Measurements from ENCODE around the gene RGS12.

RGS12 gene

DNA sequence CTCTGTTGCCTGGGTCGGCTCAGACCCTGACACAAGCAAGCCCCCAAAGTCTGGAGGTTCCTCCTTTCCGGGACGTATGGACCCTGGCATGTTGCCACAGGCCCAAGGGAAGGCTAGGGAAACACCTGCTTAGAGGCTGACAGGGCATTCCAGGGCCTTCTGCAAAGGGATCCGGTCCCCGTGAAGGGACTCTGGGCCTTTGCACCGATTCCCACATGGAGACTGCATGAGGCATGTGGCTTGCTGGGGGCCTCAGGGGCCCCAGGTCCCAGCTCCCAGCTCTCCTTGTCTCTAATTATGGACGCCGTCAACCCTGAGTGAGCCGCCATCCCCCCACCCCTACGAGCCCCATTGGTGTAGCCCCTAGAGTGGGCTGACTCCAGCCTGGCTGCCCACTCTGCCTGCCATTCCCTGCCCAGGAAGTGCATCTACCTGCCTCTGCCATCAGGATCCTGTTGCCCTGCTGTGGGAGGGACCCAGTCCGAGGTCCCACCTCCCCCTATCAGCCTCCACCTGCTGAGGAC lies 4.2 kb upstream of the RGS12 start:
- POLR2A ChIA-PET: no interaction called here
- TF ChIP-seq BHLHE40 (IDR thresholded peaks at IDR 0.05; ENCODE audit: borderline replicate concordance) (no peak), CTBP1 (IDR thresholded peaks at IDR 0.05; ENCODE audit: borderline replicate concordance) (no peak), ELF4 (IDR thresholded peaks at IDR 0.05) (no peak), ZNF384 (IDR thresholded peaks at IDR 0.05) (no peak), FOXA1 (IDR thresholded peaks at IDR 0.05) (no peak), TARDBP (IDR thresholded peaks at IDR 0.05) (no peak), ARNT (IDR thresholded peaks at IDR 0.05) (no peak), LEF1 (IDR thresholded peaks at IDR 0.05; ENCODE audit: borderline replicate concordance) (no peak), SP1 (IDR thresholded peaks at IDR 0.05) (no peak), NFRKB (IDR thresholded peaks at IDR 0.05) (no peak), HDGF (IDR thresholded peaks at IDR 0.05; ENCODE audit: borderline replicate concordance) (no peak), L3MBTL2 (conservative IDR thresholded peaks at IDR 0.05) (no peak), FOXK2 (IDR thresholded peaks at IDR 0.05) (no peak), SUZ12 (IDR thresholded peaks at IDR 0.05) (no peak), FOXM1 (IDR thresholded peaks at IDR 0.05; ENCODE audit: borderline replicate concordance) (no peak)
- TF ChIP-seq, protein P1, sequence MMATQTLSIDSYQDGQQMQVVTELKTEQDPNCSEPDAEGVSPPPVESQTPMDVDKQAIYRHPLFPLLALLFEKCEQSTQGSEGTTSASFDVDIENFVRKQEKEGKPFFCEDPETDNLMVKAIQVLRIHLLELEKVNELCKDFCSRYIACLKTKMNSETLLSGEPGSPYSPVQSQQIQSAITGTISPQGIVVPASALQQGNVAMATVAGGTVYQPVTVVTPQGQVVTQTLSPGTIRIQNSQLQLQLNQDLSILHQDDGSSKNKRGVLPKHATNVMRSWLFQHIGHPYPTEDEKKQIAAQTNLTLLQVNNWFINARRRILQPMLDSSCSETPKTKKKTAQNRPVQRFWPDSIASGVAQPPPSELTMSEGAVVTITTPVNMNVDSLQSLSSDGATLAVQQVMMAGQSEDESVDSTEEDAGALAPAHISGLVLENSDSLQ (IDR thresholded peaks at IDR 0.05): no peak
- DNase-seq (ENCODE audit: extremely low spot score): no peak
- CTCF ChIA-PET: no interaction called here

GRCh38 chr4:3290476-3290875 lies 2.3 kb upstream of the RGS12 start:
- TF ChIP-seq SUZ12 (IDR thresholded peaks at IDR 0.05) (no peak), NFRKB (IDR thresholded peaks at IDR 0.05) (no peak), CTBP1 (IDR thresholded peaks at IDR 0.05; ENCODE audit: borderline replicate concordance) (no peak), ELF4 (IDR thresholded peaks at IDR 0.05) (no peak), LEF1 (IDR thresholded peaks at IDR 0.05; ENCODE audit: borderline replicate concordance) (no peak), BHLHE40 (IDR thresholded peaks at IDR 0.05; ENCODE audit: borderline replicate concordance) (no peak), FOXA1 (IDR thresholded peaks at IDR 0.05) (no peak), HDGF (IDR thresholded peaks at IDR 0.05; ENCODE audit: borderline replicate concordance) (no peak), FOXM1 (IDR thresholded peaks at IDR 0.05; ENCODE audit: borderline replicate concordance) (no peak), ARNT (IDR thresholded peaks at IDR 0.05) (no peak), ZNF384 (IDR thresholded peaks at IDR 0.05) (no peak), FOXK2 (IDR thresholded peaks at IDR 0.05) (no peak), TARDBP (IDR thresholded peaks at IDR 0.05) (no peak), L3MBTL2 (conservative IDR thresholded peaks at IDR 0.05) (no peak), SP1 (IDR thresholded peaks at IDR 0.05) (no peak)
- TF ChIP-seq, protein P1 (IDR thresholded peaks at IDR 0.05): no peak
- ChIA-PET POLR2A (interaction anchor here (1.9 kb wide), 1 partner anchor 14 kb away, joined by 6 read pairs; no protein-coding TSS in a partner anchor), CTCF (no interaction called here)

GRCh38 chr4:3290889-3291321 lies 1.9 kb upstream of the RGS12 start:
- ChIA-PET CTCF (no interaction called here), POLR2A (interaction anchor here (1.8 to 1.9 kb wide), 2 partner anchors 13 to 14 kb away, joined by 5 to 6 read pairs; no protein-coding TSS in a partner anchor)
- no peak for TF ChIP-seq FOXA1 (IDR thresholded peaks at IDR 0.05)
- no peak for TF ChIP-seq ELF4 (IDR thresholded peaks at IDR 0.05)
- no peak for TF ChIP-seq ARNT (IDR thresholded peaks at IDR 0.05)
- no peak for TF ChIP-seq SUZ12 (IDR thresholded peaks at IDR 0.05)
- no peak for TF ChIP-seq HDGF (IDR thresholded peaks at IDR 0.05; ENCODE audit: borderline replicate concordance)
- TF ChIP-seq CTBP1 (IDR thresholded peaks at IDR 0.05; ENCODE audit: borderline replicate concordance): no peak
- TF ChIP-seq FOXK2 (IDR thresholded peaks at IDR 0.05): no peak
- TF ChIP-seq BHLHE40 (IDR thresholded peaks at IDR 0.05; ENCODE audit: borderline replicate concordance): no peak
- no peak for TF ChIP-seq LEF1 (IDR thresholded peaks at IDR 0.05; ENCODE audit: borderline replicate concordance)
- TF ChIP-seq, protein P1 (IDR thresholded peaks at IDR 0.05): no peak
- no peak for TF ChIP-seq FOXM1 (IDR thresholded peaks at IDR 0.05; ENCODE audit: borderline replicate concordance)
- TF ChIP-seq NFRKB (IDR thresholded peaks at IDR 0.05): no peak
- TF ChIP-seq TARDBP (IDR thresholded peaks at IDR 0.05): no peak
- DNase-seq (ENCODE audit: extremely low spot score): no peak

More at GRCh38 chr4:3290476-3290875, 2.3 kb upstream of the RGS12 start:
- no peak for DNase-seq (ENCODE audit: extremely low spot score)

DNA sequence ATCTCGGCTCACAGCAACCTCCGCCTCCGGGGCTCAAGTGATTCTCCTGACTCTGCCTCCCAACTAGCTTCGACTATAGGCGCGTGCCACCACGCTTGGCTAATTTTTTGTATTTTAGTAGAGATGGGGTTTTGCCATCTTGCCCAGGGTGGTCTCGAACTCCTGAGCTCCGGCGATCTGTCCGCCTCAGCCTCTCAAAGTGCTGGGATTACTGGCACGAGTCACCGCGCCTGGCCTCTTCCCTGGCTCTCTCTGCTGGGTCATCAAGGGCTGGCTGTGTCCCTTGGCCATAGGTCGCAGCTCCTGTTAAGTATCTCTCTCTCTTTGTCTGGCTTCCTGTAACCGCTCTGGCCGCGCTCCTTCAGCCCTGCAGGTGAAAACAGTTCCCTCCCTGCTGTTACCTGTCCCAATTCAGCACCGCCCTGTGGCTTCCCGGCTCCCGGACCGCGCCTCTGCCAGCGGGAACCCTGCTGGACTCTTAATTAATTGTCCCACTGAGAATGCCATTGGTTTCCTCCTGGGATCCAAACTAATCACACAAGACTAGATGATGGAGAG lies 1.3 kb upstream of the RGS12 start:
- ChIA-PET CTCF (interaction anchor here (0.7 kb wide), 1 partner anchor 27 kb away, joined by 3 read pairs; no protein-coding TSS in a partner anchor), POLR2A (interaction anchor here (1.8 to 1.9 kb wide), 2 partner anchors 13 to 14 kb away, joined by 5 to 6 read pairs; no protein-coding TSS in a partner anchor)
- TF ChIP-seq ARNT (IDR thresholded peaks at IDR 0.05) (no peak), NFRKB (IDR thresholded peaks at IDR 0.05) (no peak), L3MBTL2 (conservative IDR thresholded peaks at IDR 0.05) (no peak), TARDBP (IDR thresholded peaks at IDR 0.05) (no peak), SUZ12 (IDR thresholded peaks at IDR 0.05) (no peak), FOXA1 (IDR thresholded peaks at IDR 0.05) (no peak), HDGF (IDR thresholded peaks at IDR 0.05; ENCODE audit: borderline replicate concordance) (no peak), SP1 (IDR thresholded peaks at IDR 0.05) (no peak), BHLHE40 (IDR thresholded peaks at IDR 0.05; ENCODE audit: borderline replicate concordance) (no peak), ZNF384 (IDR thresholded peaks at IDR 0.05) (no peak), FOXM1 (IDR thresholded peaks at IDR 0.05; ENCODE audit: borderline replicate concordance) (no peak), FOXK2 (IDR thresholded peaks at IDR 0.05) (no peak), CTBP1 (IDR thresholded peaks at IDR 0.05; ENCODE audit: borderline replicate concordance) (no peak), ELF4 (IDR thresholded peaks at IDR 0.05) (no peak), LEF1 (IDR thresholded peaks at IDR 0.05; ENCODE audit: borderline replicate concordance) (no peak)
- TF ChIP-seq, protein P1 (IDR thresholded peaks at IDR 0.05): no peak
- DNase-seq (ENCODE audit: extremely low spot score): no peak
